Panc1 (cell line): ENCODE measurements around the gene ANP32A.

ENCODE experiments used
- CTCF ChIP-seq: fragments of 450-650 bp; IDR thresholded peaks from 2 replicates; pipeline ENCODE4 v1.5.1; 2017; ENCODE audit warnings: mild to moderate bottlenecking
- POLR2AphosphoS5 ChIP-seq: IDR thresholded peaks from 2 replicates; pipeline ENCODE4 v1.6.1; 2012; ENCODE audit warnings: mild to moderate bottlenecking, low read depth, low read length, moderate library complexity
- SIN3A ChIP-seq: IDR thresholded peaks from 2 replicates; pipeline ENCODE4 v1.6.1; 2012; ENCODE audit warnings: low read depth, mild to moderate bottlenecking, low read length, moderate library complexity, borderline replicate concordance; ENCODE audit not compliant: insufficient read depth
- TCF7L2 ChIP-seq: IDR thresholded peaks from 2 replicates; pipeline ENCODE4 v1.6.1; 2011; ENCODE audit warnings: mild to moderate bottlenecking, low read depth, low read length, inconsistent platforms

DNA sequence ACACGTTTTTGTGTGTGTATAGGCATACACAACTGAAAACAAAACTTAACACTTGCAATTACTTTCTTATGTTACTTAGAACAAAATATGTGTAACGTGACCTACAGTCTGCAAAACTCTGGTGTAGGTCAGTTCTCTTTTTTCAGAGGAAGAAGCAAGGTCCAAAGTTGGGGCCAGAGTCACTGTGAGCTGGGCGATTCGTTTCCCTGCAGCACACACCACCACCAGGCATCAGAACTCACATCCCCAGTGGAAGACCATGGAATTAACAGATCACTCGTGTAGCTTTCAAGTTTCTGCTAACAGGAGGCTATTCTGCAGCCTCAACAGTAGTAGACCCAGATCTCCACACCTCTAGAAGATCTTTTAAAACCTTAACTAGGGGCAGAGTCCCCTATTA is 25.8 kb downstream of the ANP32A start:
- TF ChIP-seq POLR2AphosphoS5 (no peak), CTCF (no peak), SIN3A (no peak), TCF7L2 (no peak)
